MM.1S (cell line): ENCODE data around the gene NUB1.

Experiments used
- CTCF ChIP-seq: fragments of 300-600 bp; sonication (generic); IDR thresholded peaks from 2 replicates; pipeline ENCODE4 v1.5.1; 2016; ENCODE audit warnings: antibody characterized with exemption, low read length, mixed read lengths
- EZH2 ChIP-seq: fragments of 300-600 bp; sonication (generic); optimal IDR thresholded peaks from 2 replicates; pipeline ENCODE3; 2017; ENCODE audit warnings: low read depth, mild to moderate bottlenecking, antibody characterized with exemption, low read length, mixed read lengths

DNA sequence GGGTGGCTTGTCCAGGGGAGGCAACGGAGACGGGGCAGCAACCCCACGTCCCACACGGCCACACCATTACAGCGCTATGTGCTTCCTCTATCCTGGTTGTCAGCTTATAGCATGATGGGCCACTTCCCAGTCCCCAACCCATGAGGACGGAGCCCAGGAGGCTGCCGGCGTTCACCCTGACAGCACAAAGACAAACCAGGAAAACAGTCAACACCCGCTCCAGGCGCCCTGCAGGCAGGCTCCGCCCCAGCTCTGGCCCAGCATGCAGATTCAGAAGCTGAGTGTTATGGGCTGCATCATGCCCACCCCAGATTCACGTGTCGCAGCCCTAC is 53.4 kb downstream of the NUB1 start:
- no peak for TF ChIP-seq CTCF
- TF ChIP-seq EZH2: no peak
